ENCODE results near the gene MET.

The MET gene

GRCh38 chr7:116834815-116835504 lies 163.0 kb downstream of the MET start:
- no peak for DNase-seq (ENCODE audit: extremely low read depth, low read depth)
- TF ChIP-seq, protein P1, sequence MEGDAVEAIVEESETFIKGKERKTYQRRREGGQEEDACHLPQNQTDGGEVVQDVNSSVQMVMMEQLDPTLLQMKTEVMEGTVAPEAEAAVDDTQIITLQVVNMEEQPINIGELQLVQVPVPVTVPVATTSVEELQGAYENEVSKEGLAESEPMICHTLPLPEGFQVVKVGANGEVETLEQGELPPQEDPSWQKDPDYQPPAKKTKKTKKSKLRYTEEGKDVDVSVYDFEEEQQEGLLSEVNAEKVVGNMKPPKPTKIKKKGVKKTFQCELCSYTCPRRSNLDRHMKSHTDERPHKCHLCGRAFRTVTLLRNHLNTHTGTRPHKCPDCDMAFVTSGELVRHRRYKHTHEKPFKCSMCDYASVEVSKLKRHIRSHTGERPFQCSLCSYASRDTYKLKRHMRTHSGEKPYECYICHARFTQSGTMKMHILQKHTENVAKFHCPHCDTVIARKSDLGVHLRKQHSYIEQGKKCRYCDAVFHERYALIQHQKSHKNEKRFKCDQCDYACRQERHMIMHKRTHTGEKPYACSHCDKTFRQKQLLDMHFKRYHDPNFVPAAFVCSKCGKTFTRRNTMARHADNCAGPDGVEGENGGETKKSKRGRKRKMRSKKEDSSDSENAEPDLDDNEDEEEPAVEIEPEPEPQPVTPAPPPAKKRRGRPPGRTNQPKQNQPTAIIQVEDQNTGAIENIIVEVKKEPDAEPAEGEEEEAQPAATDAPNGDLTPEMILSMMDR (IDR thresholded peaks at IDR 0.05; ENCODE audit: low read depth, low read length) = no peak

- no peak for DNase-seq (ENCODE audit: extremely low read depth, low read depth)
- TF ChIP-seq, protein P1 (IDR thresholded peaks at IDR 0.05; ENCODE audit: low read depth, low read length) = no peak
Observed at GRCh38 chr7:116836048-116836447, 164.1 kb downstream of the MET start.

- no peak for DNase-seq (ENCODE audit: extremely low read depth, low read depth)
- TF ChIP-seq, protein P1 (IDR thresholded peaks at IDR 0.05; ENCODE audit: low read depth, low read length) = no peak
Observed at GRCh38 chr7:116836911-116837310, 164.9 kb downstream of the MET start.

- TF ChIP-seq, protein P1 (IDR thresholded peaks at IDR 0.05; ENCODE audit: low read depth, low read length) = no peak
- DNase-seq (ENCODE audit: extremely low read depth, low read depth) = no peak
Observed at GRCh38 chr7:116837586-116837985, 165.6 kb downstream of the MET start.

DNA sequence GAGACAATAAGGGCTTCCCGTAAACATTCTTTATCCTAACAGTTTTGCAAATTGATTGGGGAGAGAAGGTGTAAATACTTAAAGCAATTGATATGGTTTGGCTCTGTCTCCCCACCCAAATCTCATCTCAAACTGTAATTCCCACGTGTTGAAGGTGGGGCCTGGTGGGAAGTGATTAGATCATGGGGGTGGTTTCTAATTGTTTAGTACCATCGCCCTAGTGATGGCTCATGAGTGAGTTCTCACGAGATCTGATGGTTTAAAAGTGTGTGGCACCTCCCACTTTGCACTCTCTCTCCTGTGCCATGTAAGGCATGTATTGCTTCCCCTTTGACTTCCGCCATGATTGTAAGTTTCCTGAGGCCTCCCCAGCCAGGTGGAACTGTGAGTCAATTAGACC lies 168.3 kb downstream of the MET start:
- TF ChIP-seq, protein P1 (IDR thresholded peaks at IDR 0.05; ENCODE audit: low read depth, low read length) = no peak
- no peak for DNase-seq (ENCODE audit: extremely low read depth, low read depth)

DNA sequence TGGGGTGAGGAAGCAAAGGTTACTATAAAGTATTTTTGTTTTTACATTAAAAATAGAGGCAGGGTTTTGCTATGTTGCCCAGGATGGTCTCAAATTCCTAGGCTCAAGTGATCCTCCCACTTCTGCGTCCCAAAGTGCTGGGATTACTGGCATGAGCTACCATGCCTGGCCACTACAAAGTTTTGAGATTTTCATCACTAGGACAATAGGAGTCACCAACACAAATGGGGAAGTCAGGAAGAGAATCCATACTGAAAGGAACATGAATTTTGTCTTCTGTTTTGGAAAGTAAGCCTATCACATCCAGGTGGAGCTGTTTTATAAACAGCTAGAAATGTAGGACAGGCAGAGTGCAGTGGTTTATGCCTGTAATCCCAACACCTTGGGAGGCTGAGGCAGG lies 170.4 kb downstream of the MET start:
- no peak for DNase-seq (ENCODE audit: extremely low read depth, low read depth)
- TF ChIP-seq, protein P1 (IDR thresholded peaks at IDR 0.05; ENCODE audit: low read depth, low read length) = no peak

DNA sequence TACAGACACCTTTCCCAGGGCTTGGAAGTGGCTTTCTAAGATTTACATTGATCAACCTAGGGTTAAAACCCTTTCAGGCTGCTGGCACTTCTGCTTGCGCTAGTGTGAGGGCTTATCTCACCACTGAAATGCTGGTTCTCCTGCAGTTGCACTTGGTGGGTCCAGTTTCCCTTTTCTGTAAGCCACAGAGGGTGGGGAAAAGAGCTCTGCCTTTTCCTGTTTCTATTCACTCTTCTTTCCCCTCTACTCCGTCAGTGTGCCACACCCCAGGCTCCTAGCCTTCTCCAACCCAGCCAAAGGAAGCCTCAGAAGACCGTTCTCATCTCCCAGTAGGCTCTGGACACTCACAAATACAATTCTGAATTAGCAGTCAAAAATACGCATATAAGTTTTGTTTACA lies 171.4 kb downstream of the MET start:
- DNase-seq (ENCODE audit: extremely low read depth, low read depth) = no peak
- TF ChIP-seq, protein P1 (IDR thresholded peaks at IDR 0.05; ENCODE audit: low read depth, low read length) = no peak

Data from AG09319 (cell line).